ENCODE data around the gene NFIX. TPM values are rescaled to one million over a fixed set of nuclear protein-coding genes. Genes with fewer than 3 reads are reported as not detected.

Gene NFIX
- total RNA-seq, 4 donors from 2014 or later: 32.3 to 81.2 (median 51.6) TPM

DNA sequence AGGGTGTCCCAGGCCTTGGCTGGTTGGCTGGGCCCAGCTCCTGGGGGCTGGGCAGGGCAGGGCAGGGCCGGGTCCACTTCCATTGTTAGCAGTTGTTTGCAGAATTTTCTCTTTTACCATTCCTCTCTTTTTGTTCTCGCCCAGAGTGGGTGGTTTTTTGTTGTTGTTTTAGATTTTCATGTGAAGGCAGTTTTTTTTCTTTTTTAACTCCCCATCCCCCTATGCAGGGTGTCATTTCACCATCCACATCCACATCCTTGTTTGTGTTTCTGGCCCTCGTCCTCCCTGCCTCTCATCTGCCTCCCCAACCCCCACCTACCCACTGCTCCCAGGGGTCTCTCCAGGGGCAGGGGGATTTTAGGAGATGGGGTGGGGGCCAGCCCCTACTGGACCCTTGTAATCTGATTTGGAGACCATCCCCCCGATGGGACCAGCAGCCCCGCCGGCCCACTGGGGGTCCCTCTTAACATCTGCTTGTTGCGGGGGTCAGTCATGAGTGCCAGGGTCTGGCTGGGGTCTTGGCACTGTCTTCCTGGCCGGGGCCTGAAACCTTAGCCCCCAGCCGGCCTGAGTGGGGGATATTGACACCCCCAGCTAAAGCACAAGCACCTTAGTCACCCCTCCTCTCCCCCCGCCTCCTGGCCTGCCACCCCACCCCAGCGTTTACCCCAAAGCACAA lies 144.5 kb downstream of the NFIX start:
- TF ChIP-seq POLR2A (IDR thresholded peaks at IDR 0.05): no peak
- TF ChIP-seq, protein P1, sequence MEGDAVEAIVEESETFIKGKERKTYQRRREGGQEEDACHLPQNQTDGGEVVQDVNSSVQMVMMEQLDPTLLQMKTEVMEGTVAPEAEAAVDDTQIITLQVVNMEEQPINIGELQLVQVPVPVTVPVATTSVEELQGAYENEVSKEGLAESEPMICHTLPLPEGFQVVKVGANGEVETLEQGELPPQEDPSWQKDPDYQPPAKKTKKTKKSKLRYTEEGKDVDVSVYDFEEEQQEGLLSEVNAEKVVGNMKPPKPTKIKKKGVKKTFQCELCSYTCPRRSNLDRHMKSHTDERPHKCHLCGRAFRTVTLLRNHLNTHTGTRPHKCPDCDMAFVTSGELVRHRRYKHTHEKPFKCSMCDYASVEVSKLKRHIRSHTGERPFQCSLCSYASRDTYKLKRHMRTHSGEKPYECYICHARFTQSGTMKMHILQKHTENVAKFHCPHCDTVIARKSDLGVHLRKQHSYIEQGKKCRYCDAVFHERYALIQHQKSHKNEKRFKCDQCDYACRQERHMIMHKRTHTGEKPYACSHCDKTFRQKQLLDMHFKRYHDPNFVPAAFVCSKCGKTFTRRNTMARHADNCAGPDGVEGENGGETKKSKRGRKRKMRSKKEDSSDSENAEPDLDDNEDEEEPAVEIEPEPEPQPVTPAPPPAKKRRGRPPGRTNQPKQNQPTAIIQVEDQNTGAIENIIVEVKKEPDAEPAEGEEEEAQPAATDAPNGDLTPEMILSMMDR (IDR thresholded peaks at IDR 0.05): no peak
- Histone ChIP-seq H3K36me3 (peaks cover 41 to 89% (median 45%) of the 10 kb centered on the region in 3 donors), H3K9me3 (no peaks in the 10 kb centered on the region), H3K4me3 (no peak overlapping the region), H3K27ac (no peak overlapping the region), H3K4me1 (peaks cover 0 to 14% (median 7%) of the 10 kb centered on the region in 3 donors), H3K27me3 (no peaks in the 10 kb centered on the region)
- DNase-seq: no peak
- intact Hi-C loops (cut with DNase I): no loop called here
- WGBS, 2 donors: 55 to 78% methylated on average over 3 to 8 of the region's 11 CpGs

DNA sequence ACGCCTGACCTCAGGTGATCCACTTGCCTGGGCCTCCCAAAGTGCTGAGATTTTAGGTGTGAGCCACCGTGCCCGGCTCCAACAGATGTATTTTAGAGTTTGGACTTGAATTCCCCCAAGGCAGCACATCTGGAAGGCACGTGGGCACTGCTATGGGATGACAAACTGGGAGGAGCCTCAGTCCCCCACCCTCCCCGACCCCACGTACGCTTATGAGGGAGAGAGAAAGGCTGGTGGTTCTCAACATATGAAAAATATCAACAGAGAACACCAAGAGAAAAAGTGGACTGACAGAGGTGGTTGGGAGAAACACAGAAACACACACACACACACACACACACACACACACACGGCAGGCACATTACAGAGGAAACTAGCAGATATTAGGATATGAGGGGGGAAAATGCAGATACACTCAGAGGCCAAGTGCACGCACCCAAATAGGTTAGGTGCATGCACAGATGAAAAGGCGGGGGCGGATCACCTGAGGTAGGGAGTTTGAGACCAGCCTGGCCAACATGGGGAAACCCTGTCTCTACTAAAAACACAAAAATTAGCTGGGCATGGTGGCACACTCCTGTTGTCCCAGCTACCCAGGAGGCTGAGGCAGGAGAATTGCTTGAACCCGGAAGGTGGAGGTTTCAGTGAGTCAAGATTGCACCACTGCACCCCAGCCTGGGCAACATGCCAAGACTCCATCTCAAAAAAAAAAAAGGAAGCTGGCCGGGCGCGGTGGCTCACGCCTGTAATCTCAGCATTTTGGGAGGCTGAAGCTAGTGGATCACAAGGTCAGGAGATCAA lies 151.7 kb downstream of the NFIX start:
- H3K4me3 ChIP-seq: no peak overlapping the region

More for the DNA sequence above, 151.7 kb downstream of the NFIX start:
- Histone ChIP-seq H3K36me3 (peaks cover 17 to 38% (median 17%) of the 10 kb centered on the region in 3 donors), H3K27me3 (no peaks in the 10 kb centered on the region), H3K9me3 (no peaks in the 10 kb centered on the region), H3K27ac (peak overlapping the region in 1 of 4 donors; percentile 26), H3K4me1 (peaks cover 11 to 43% (median 18%) of the 10 kb centered on the region in 3 donors)
- no peak for DNase-seq
- TF ChIP-seq POLR2A (IDR thresholded peaks at IDR 0.05): no peak
- TF ChIP-seq, protein P1 (IDR thresholded peaks at IDR 0.05): no peak
- 53 to 65% methylated on average over 9 to 13 of the region's 16 CpGs for WGBS, 2 donors
- intact Hi-C loops (cut with DNase I): no loop called here

Other genes with a start within 250 kb of the NFIX start
- 1 to 10 TPM in 1 of 4 donors, under 1 TPM in 1, not detected in 2; 0.27 to 1.3 TPM for gene BEST2, start 243.7 kb upstream of the NFIX start, total RNA-seq
- gene HOOK2, start 219.9 kb upstream of the NFIX start, total RNA-seq: 10 to 100 TPM; 41.4 to 76.5 (median 61.6) TPM
- gene JUNB, start 204.0 kb upstream of the NFIX start, total RNA-seq: 100 to 1,000 TPM; 260 to 945 (median 388) TPM
- 100 to 1,000 TPM; 211 to 436 (median 345) TPM for gene PRDX2, start 193.7 kb upstream of the NFIX start, total RNA-seq
- not detected for gene THSD8, start 193.4 kb upstream of the NFIX start, total RNA-seq
- 10 to 100 TPM in 3 of 4 donors, 1 to 10 TPM in 1; 7.1 to 19.2 (median 14.9) TPM for gene RNASEH2A, start 188.9 kb upstream of the NFIX start, total RNA-seq
- not detected for gene RTBDN, start 160.9 kb upstream of the NFIX start, total RNA-seq
- gene MAST1, start 157.0 kb upstream of the NFIX start, total RNA-seq: under 1 TPM in 1 of 4 donors, not detected in 3; 0.42 TPM
- 10 to 100 TPM; 12.3 to 27.9 (median 20.4) TPM for gene DNASE2, start 114.0 kb upstream of the NFIX start, total RNA-seq
- gene KLF1, start 108.3 kb upstream of the NFIX start, total RNA-seq: not detected
- gene GCDH, start 104.3 kb upstream of the NFIX start, total RNA-seq: 10 to 100 TPM; 20.9 to 44.1 (median 34.9) TPM
- 1 to 10 TPM in 1 of 4 donors, not detected in 3; 2.2 TPM for gene SYCE2, start 76.2 kb upstream of the NFIX start, total RNA-seq
- gene FARSA, start 61.8 kb upstream of the NFIX start, total RNA-seq: 10 to 100 TPM; 47.7 to 53.8 (median 51.0) TPM
- gene CALR, start 56.9 kb upstream of the NFIX start, total RNA-seq: 100 to 1,000 TPM; 262 to 577 (median 513) TPM
- 10 to 100 TPM; 67.7 to 87.4 (median 82.4) TPM for gene RAD23A, start 49.6 kb upstream of the NFIX start, total RNA-seq
- gene GADD45GIP1, start 38.3 kb upstream of the NFIX start, total RNA-seq: 10 to 100 TPM; 34.4 to 59.7 (median 44.9) TPM
- gene DAND5, start 25.9 kb upstream of the NFIX start, total RNA-seq: not detected
- gene LYL1, start 107.4 kb downstream of the NFIX start, total RNA-seq: 10 to 100 TPM in 1 of 4 donors, 1 to 10 TPM in 3; 2.1 to 13.0 (median 3.9) TPM
- gene TRMT1, start 121.3 kb downstream of the NFIX start, total RNA-seq: 10 to 100 TPM; 19.4 to 42.5 (median 29.0) TPM
- 10 to 100 TPM; 26.7 to 45.5 (median 37.1) TPM for gene NACC1, start 122.8 kb downstream of the NFIX start, total RNA-seq
- 10 to 100 TPM; 50.3 to 80.4 (median 69.3) TPM for gene STX10, start 154.9 kb downstream of the NFIX start, total RNA-seq
- gene IER2, start 154.9 kb downstream of the NFIX start, total RNA-seq: 100 to 1,000 TPM in 1 of 4 donors, 10 to 100 TPM in 3; 46.5 to 118 (median 76.9) TPM